Measurements from ENCODE around the gene PTPRN2.

PTPRN2 gene

DNA sequence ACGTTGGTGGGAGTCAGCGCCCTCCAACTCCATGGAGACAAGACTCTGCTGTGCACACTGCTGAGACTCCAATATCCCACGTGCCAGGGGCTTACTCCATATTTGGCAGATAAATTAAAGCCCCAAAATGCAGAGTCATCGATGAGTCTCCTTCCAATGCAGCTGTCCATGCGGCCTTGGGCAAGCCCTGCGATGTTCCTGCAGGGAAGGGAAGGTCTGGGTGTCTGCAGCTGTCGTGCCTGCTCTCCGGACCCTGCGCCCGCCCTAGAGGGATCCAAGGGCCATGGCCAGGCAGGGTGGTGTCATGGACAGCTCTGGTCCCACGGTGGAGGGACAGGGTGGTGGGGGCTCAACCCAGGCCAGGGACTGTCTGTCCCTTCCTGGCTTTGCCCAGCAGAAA, 185.2 kb downstream of the PTPRN2 start:
- TF ChIP-seq GATA3 (IDR thresholded peaks at IDR 0.05; ENCODE audit: low read depth, low read length) (no peak), GATA2 (IDR thresholded peaks at IDR 0.05; ENCODE audit: low read depth, low read length) (no peak)

DNA sequence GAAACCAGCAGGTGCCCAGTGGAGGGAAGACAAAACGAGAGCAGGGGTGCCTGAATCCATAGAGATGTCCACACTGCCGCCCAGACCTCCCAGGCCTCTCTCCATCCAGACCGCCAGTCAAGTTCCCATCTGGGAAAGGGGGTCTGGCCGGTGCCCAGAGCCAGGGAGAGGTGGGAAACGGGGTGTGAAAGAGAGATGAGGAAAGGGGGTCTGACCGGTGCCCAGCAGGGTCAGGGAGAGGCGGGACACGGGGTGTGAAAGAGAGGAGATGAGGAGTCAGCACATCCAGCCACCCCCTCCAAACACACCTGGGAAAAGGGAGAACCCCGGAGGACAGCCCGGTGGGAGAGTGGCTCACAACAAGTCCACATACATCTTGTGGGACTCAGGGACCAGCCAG, 185.8 kb downstream of the PTPRN2 start:
- TF ChIP-seq GATA3 (IDR thresholded peaks at IDR 0.05; ENCODE audit: low read depth, low read length) (no peak), GATA2 (IDR thresholded peaks at IDR 0.05; ENCODE audit: low read depth, low read length) (no peak)

DNA sequence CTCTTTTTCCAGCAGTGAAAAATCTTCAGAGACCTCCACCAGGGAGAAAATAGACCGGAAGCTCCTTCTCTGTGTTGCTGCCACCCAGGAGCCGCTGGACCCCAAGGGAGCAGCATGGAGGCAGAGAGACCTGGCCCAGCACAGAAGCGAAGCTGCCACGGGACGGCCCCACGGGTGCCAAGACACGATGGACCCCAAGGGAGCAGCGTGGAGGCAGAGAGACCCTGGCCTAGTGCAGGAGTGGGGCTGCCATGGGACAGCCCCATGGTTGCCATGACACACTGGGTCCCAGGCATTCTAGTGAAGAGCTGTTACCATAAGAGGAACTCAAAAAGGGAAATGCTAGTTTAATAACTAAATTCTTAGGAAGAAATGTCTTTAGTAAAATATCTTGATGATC, 186.3 kb downstream of the PTPRN2 start:
- TF ChIP-seq GATA3 (IDR thresholded peaks at IDR 0.05; ENCODE audit: low read depth, low read length) (no peak), GATA2 (IDR thresholded peaks at IDR 0.05; ENCODE audit: low read depth, low read length) (no peak)

DNA sequence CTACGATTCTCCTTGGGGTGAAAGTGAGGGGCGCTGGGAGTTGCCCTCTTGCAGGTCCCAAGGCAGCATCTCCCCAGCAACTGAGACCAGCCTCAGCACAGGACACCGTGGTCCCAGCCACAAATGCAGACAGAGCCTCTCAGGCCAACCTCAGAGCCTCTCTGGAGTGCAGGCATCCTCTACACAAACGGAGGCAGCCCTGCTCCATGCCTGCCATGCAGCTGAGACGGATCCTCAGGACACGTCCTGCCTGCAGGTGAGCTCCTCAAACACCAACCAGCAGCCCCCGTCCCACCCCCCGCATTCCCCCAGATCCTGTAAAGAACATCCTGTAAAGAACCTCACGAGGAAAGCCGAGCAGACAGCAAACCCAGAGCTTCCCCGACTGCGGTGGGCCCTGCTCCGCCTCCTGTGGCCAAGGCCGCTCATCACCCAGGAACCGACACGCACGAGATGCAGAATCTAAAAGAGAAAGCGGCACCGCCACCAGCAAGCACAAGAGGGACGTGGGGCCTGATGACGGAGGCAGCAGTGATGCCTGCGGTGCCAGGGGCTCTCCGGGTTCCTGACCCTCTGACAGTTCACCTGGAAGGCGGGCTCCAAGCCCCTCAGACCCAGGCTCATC, 186.9 kb downstream of the PTPRN2 start:
- TF ChIP-seq GATA3 (IDR thresholded peaks at IDR 0.05; ENCODE audit: low read depth, low read length) (no peak), GATA2 (IDR thresholded peaks at IDR 0.05; ENCODE audit: low read depth, low read length) (no peak)

DNA sequence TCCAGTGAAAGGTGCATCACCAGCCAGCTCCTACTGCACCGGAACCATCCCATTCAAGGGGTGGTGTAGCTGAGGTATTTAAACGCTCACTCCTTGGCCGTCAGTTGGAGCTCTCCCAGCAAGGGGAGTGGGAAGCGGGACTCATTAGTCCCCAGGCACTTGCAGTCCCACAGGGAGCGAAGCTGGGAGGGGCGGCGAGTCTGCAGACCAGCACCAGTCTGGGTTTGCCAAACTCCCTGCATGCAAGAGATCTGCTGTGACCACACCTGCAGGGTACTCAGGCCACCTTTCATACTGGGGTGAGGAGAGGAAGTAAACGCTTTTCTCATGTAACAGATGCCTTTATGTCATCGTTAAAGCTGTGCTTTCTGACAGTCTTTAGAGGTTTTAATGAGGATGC, 187.9 kb downstream of the PTPRN2 start:
- no peak for TF ChIP-seq GATA2 (IDR thresholded peaks at IDR 0.05; ENCODE audit: low read depth, low read length)
- TF ChIP-seq GATA3 (IDR thresholded peaks at IDR 0.05; ENCODE audit: low read depth, low read length) = no peak

DNA sequence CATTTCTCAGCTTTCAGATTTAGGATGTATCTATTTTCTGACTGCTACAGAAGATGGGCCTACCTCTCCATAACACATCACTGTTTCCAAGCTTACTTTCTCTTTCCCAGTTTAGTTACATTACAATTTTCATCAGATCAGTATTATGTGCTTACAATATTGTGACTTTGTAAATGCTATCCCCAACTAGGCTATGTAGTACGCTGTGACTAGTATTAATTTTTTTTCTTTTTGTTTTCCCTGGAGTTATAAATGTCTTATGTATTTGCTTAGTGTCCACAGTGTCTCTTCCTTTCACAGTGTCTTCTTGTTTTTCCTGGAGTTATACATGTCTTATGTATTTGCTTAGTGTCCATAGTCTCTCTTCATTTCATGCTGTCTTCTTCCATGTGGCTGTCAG, 188.9 kb downstream of the PTPRN2 start:
- no peak for TF ChIP-seq GATA3 (IDR thresholded peaks at IDR 0.05; ENCODE audit: low read depth, low read length)

DNA sequence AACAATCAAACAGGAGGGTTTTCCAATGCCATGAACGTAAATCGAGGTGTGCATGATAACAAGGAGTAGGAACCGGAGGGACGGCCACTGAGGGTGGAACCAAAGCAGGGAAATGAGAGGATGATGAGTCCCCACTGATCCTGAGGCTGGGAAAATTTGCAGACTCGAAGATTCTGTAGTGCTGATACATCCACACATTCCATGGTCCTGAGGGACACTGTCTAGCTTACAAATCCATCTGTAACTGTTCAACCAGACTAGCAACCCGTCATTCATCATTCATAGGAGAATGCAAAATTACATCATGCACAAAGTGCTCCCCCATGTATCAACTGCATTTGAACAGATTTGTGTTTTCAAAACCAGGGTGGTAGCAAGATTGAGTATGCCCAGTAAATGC, 189.7 kb downstream of the PTPRN2 start:
- no peak for TF ChIP-seq GATA2 (IDR thresholded peaks at IDR 0.05; ENCODE audit: low read depth, low read length)
- no peak for TF ChIP-seq GATA3 (IDR thresholded peaks at IDR 0.05; ENCODE audit: low read depth, low read length)

DNA sequence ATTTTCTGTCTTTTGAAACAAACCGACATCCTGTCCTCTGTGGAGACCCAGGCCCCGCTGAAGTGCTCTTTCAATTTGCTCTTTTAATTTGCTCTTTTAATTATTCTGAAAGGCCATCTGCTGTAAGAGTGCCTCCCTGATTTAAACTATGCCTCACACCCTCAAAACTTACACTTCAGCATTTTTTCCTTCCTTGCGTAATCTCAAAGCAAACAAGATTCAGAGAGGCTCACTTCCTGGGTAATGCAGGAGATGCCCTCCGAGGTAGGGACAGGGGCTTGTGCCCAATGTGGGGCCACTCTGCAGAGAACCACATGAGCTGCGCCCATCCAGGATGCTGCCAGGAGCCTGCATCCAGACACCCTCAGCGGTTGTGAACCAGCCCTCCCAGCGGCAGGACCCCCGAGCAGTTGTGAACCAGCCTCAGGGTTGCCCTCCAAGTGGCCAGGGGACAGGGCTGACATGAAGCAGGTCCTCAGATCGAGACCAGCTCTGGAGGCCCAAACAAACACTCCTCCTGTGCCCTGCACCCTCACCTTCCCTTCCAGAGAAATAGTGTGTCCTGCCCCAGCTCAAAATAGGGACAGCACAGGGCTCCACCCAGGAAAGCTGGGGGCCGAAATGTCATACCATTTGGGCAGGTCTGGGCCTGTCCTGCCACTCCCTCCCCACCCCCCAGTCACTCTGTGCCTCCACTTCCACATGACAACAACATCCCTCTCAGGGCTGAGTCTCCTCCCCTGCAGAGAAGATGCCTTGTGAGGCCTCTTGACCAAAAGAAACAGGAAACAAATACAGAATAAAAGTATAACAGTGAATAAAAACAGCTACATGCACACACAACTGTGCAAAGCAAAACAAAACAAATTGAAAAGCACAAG, 190.4 kb downstream of the PTPRN2 start:
- TF ChIP-seq GATA2 (IDR thresholded peaks at IDR 0.05; ENCODE audit: low read depth, low read length) (no peak), GATA3 (IDR thresholded peaks at IDR 0.05; ENCODE audit: low read depth, low read length) (no peak)

DNA sequence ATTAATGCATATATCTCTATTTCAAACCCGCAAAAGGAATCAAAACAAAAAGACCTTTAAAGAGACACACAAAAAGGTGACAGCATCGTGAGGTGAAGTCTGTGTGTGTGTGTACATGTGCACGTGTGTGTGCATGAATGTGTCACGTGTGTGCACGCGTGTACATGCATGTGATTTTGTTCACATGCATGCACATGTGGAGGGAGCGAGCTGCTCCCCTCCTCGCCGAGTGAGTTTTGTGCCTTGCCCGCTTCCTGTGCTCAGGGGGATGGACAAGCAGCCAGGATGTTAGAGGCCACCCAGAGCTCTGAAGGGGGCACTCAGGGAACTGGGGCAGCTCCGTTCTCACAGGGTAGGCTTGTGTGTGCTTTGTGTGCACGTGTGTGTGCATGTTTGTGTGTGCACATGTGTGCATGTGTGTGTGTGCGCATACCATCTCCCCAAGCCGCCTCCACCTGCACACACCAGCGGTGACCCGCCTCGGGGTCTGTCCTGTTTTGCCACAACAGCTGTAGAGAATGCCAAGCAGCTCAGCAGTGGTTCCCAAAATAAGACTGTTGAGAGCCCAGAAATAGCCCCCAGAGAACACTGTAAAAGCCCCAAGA, 191.2 kb downstream of the PTPRN2 start:
- TF ChIP-seq GATA3 (IDR thresholded peaks at IDR 0.05; ENCODE audit: low read depth, low read length) (no peak), GATA2 (IDR thresholded peaks at IDR 0.05; ENCODE audit: low read depth, low read length) (no peak)

DNA sequence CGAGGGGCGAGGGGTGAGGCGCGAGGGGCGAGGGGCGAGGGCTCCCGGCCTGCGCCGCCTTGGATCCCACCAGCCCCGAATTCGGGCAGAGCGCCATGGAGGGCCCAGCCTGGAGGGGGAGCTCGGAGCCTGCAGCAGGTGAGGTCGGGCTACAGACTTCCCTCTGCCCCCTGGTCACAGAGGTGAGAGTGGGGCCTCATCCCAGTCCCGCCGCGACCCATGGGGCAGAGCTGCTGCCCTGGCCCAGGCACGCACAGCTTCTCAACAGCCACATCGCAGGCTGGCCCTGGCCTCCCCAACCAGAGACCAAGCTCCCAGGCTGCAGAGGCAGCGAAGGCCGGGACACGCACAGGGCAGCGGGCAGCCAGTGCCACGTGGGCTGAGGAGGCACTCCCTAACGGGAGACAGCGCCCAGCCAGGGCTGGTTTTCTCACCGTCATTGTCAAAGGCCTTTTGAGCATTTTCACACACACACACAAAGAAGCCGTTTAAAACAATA, 191.8 kb downstream of the PTPRN2 start:
- TF ChIP-seq GATA2 (IDR thresholded peaks at IDR 0.05; ENCODE audit: low read depth, low read length) (no peak), GATA3 (IDR thresholded peaks at IDR 0.05; ENCODE audit: low read depth, low read length) (no peak)

DNA sequence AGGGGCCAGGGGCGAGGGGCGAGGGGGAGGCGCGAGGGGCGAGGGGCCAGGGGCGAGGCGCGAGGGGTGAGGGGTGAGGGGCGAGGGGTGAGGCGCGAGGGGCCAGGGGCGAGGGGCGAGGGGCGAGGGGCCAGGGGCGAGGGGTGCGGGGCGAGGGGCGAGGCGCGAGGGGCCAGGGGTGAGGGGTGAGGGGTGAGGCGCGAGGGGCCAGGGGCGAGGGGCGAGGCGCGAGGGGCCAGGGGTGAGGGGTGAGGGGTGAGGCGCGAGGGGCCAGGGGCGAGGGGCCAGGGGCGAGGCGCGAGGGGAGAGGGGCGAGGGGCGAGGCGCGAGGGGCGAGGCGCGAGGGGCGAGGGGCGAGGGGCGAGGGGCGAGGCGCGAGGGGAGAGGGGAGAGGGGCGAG, 192.3 kb downstream of the PTPRN2 start:
- TF ChIP-seq GATA3 (IDR thresholded peaks at IDR 0.05; ENCODE audit: low read depth, low read length) (no peak), GATA2 (IDR thresholded peaks at IDR 0.05; ENCODE audit: low read depth, low read length) (no peak)

DNA sequence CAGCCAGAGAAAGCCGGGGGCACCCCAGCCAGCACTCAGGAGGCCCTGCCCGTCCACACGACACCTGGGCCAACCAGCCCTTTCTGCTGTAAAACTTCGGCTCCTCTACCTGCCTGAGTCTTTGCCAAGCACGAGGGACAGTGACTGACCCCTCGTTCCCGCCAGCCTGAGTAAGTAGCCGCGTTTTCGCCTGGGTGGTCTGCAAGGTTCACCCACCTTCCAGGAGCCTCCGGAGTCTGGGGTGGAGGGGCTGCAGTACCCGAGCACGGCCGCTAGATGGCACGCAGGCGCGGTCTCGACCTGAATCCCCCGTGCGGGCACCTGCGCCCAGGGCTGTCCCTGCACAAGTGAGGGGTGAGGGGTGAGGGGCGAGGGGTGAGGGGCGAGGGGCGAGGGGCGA, 192.7 kb downstream of the PTPRN2 start:
- TF ChIP-seq GATA3 (IDR thresholded peaks at IDR 0.05; ENCODE audit: low read depth, low read length) (no peak), GATA2 (IDR thresholded peaks at IDR 0.05; ENCODE audit: low read depth, low read length) (no peak)

DNA sequence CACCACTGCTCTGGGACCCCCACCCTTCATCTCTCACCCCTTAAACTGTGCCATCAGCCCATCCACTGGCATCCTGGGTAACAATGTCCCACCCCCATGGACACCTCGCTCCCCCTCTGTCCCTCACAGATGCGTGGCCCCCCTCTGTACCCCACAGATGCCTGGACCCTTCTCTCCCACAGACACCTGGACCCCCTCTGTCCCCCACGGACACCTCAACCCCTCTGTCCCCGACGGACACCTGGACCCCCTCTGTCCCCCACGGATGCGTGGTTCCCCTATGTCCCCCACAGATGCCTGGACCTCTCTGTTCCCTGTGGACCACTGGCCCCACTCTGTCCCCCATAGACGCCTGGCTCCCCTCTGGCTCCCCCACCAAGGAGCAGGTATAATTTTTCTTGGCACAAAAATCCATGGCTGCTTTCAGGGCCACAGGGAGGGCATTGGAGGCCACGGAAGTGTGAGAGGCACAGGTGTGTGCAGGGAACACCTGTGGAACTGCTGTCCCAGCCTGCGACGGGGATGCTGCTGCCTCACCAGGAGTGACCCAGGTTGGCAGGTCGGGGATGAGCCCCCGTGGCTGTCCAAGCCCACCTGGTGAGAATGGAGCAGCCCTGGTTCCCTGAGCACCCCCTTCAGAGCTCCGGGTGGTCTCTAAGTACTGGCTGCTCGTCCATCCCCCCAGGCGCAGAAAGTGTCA, 193.5 kb downstream of the PTPRN2 start:
- TF ChIP-seq GATA2 (IDR thresholded peaks at IDR 0.05; ENCODE audit: low read depth, low read length) (no peak), GATA3 (IDR thresholded peaks at IDR 0.05; ENCODE audit: low read depth, low read length) (no peak)

DNA sequence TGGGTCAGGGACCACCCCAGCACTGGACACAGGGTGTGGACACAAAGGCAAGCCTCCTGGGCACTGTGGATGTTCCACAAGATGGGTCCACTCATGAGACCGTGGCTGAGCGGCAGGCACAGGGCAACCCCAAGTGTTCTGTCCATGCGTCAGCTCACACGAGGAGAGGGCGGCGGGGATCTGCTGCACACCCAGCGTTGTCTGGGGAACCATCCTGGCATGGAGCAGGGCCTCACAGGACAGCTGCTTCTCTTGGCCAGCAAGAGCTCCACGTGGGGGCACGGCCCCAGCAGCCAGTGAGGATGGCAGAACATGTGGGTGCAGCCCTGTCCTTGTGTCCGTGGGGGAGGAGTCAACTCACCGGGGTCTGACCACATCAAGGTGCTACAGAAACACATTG, 195.4 kb downstream of the PTPRN2 start:
- TF ChIP-seq GATA3 (IDR thresholded peaks at IDR 0.05; ENCODE audit: low read depth, low read length) (no peak), GATA2 (IDR thresholded peaks at IDR 0.05; ENCODE audit: low read depth, low read length) (no peak)

Data from SH-SY5Y (cell line).